Measurements from ENCODE around the gene LRRC63. TPM values are rescaled to one million over a fixed set of nuclear protein-coding genes. Genes with fewer than 3 reads are reported as not detected.
"Not testable (repeated sequence)": the region's sequence is repeated elsewhere in the genome, so short reads cannot be mapped to it uniquely, and the experiment has no call there.

Gene LRRC63
- polyA plus RNA-seq (ENCODE audit: low read depth in 6 of 6), result not detected

- H3K9me3 Mint-ChIP-seq, result peaks cover 0 to 10% (median 3%) of the 10 kb centered on the region in 7 donors
- H3K4me3 Mint-ChIP-seq, result peak within 1 kb of the TSS; percentile 85 to 93 (median 90)
- H3K27me3 Mint-ChIP-seq, result no peaks in the 10 kb centered on the region
- peak; percentile 95 to 96 for ATAC-seq (ENCODE audit: low read depth in 2 of 2)
- peak; percentile 69 for DNase-seq
- H3K4me1 Mint-ChIP-seq, result peaks cover 10 to 16% (median 12%) of the 10 kb centered on the region in 3 donors
- H3K36me3 Mint-ChIP-seq, result no peaks in the 10 kb centered on the region
- H3K27ac Mint-ChIP-seq, result peak within 1 kb of the TSS in 5 of 6 donors; percentile 19 to 93 (median 76)
Observed at GRCh38 chr13:46211483-46212351, at the start of gene LRRC63. LRRC63 (plus strand) TSS chr13:46211928; CDS start chr13:46213035, 1,107 bp downstream.

- Mint-ChIP-seq H3K36me3 (peaks cover 15 to 18% of the 10 kb centered on the region in 2 donors), H3K4me1 (peaks cover 62 to 75% (median 68%) of the 10 kb centered on the region in 3 donors), H3K27ac (peak overlapping the region in 4 of 6 donors; percentile 28 to 86 (median 64))
- not testable (repeated sequence) for ATAC-seq (ENCODE audit: low read depth in 2 of 2); H3K4me3 Mint-ChIP-seq; H3K9me3 Mint-ChIP-seq; DNase-seq; H3K27me3 Mint-ChIP-seq
Observed at GRCh38 chr13:46162741-46163140, 49.0 kb upstream of the LRRC63 start.

GRCh38 chr13:46164661-46165060 lies 47.1 kb upstream of the LRRC63 start:
- H3K4me3 Mint-ChIP-seq, result peak overlapping the region in 7 of 8 donors; percentile 8 to 69 (median 60)
- no peak for ATAC-seq (ENCODE audit: low read depth in 2 of 2)
- peaks cover 71 to 87% (median 77%) of the 10 kb centered on the region in 3 donors for H3K4me1 Mint-ChIP-seq
- H3K27me3 Mint-ChIP-seq, result no peaks in the 10 kb centered on the region
- H3K36me3 Mint-ChIP-seq, result peaks cover 6 to 11% of the 10 kb centered on the region in 2 donors
- peaks cover 0 to 2% (median 0%) of the 10 kb centered on the region in 7 donors for H3K9me3 Mint-ChIP-seq
- peak overlapping the region; percentile 10 to 93 (median 82) for H3K27ac Mint-ChIP-seq
- no peak for DNase-seq

GRCh38 chr13:46165485-46166223 lies 46.1 kb upstream of the LRRC63 start:
- H3K27me3 Mint-ChIP-seq, result no peaks in the 10 kb centered on the region
- H3K9me3 Mint-ChIP-seq, result peaks cover 0 to 2% (median 0%) of the 10 kb centered on the region in 7 donors
- ATAC-seq (ENCODE audit: low read depth in 2 of 2) (peak; percentile 78 to 79), DNase-seq (peak; percentile 55)
- peak overlapping the region; percentile 11 to 74 (median 54) for H3K4me3 Mint-ChIP-seq
- peaks cover 7 to 21% of the 10 kb centered on the region in 2 donors for H3K36me3 Mint-ChIP-seq
- peaks cover 71 to 87% (median 77%) of the 10 kb centered on the region in 3 donors for H3K4me1 Mint-ChIP-seq
- H3K27ac Mint-ChIP-seq, result peak overlapping the region; percentile 43 to 90 (median 76)

- H3K4me3 Mint-ChIP-seq, result peak overlapping the region in 6 of 8 donors; percentile 19 to 74 (median 42)
- H3K27me3 Mint-ChIP-seq, result no peaks in the 10 kb centered on the region
- DNase-seq (no peak), ATAC-seq (ENCODE audit: low read depth in 2 of 2) (no peak)
- H3K36me3 Mint-ChIP-seq, result peaks cover 7 to 23% of the 10 kb centered on the region in 2 donors
- H3K27ac Mint-ChIP-seq, result peak overlapping the region in 5 of 6 donors; percentile 18 to 90 (median 80)
- H3K4me1 Mint-ChIP-seq, result peaks cover 72 to 89% (median 79%) of the 10 kb centered on the region in 3 donors
- H3K9me3 Mint-ChIP-seq, result peaks cover 0 to 2% (median 0%) of the 10 kb centered on the region in 7 donors
Observed at GRCh38 chr13:46166224-46166584, 45.5 kb upstream of the LRRC63 start.

- peak overlapping the region in 5 of 8 donors; percentile 21 to 69 (median 50) for H3K4me3 Mint-ChIP-seq
- peaks cover 75 to 89% (median 80%) of the 10 kb centered on the region in 3 donors for H3K4me1 Mint-ChIP-seq
- H3K27ac Mint-ChIP-seq, result peak overlapping the region; percentile 60 to 97 (median 80)
- ATAC-seq (ENCODE audit: low read depth in 2 of 2) (no peak), DNase-seq (no peak)
- peaks cover 0 to 2% (median 0%) of the 10 kb centered on the region in 7 donors for H3K9me3 Mint-ChIP-seq
- no peaks in the 10 kb centered on the region for H3K27me3 Mint-ChIP-seq
- peaks cover 7 to 23% of the 10 kb centered on the region in 2 donors for H3K36me3 Mint-ChIP-seq
Observed at GRCh38 chr13:46166947-46167610, 44.6 kb upstream of the LRRC63 start.

- H3K4me3 Mint-ChIP-seq, result peak overlapping the region; percentile 15 to 93 (median 65)
- H3K27me3 Mint-ChIP-seq, result no peaks in the 10 kb centered on the region
- no peak for DNase-seq
- ATAC-seq (ENCODE audit: low read depth in 2 of 2), result peak; percentile 59 to 62
- H3K9me3 Mint-ChIP-seq, result no peaks in the 10 kb centered on the region
- H3K4me1 Mint-ChIP-seq, result peaks cover 86 to 98% (median 93%) of the 10 kb centered on the region in 3 donors
- peaks cover 18 to 23% of the 10 kb centered on the region in 2 donors for H3K36me3 Mint-ChIP-seq
- peak overlapping the region; percentile 41 to 97 (median 80) for H3K27ac Mint-ChIP-seq
Observed at GRCh38 chr13:46168341-46168740, 43.4 kb upstream of the LRRC63 start.

- Mint-ChIP-seq H3K36me3 (peaks cover 18 to 22% of the 10 kb centered on the region in 2 donors), H3K27me3 (no peaks in the 10 kb centered on the region), H3K27ac (peak overlapping the region; percentile 41 to 97 (median 80)), H3K9me3 (no peaks in the 10 kb centered on the region), H3K4me3 (peak overlapping the region in 7 of 8 donors; percentile 19 to 93 (median 72)), H3K4me1 (peaks cover 90 to 98% (median 96%) of the 10 kb centered on the region in 3 donors)
- ATAC-seq (ENCODE audit: low read depth in 2 of 2), result no peak
- DNase-seq, result no peak
Observed at GRCh38 chr13:46168783-46169182, 42.9 kb upstream of the LRRC63 start.

GRCh38 chr13:46169758-46170157 lies 42.0 kb upstream of the LRRC63 start:
- H3K4me3 Mint-ChIP-seq, result peak overlapping the region in 6 of 8 donors; percentile 45 to 93 (median 80)
- ATAC-seq (ENCODE audit: low read depth in 2 of 2), result no peak

GRCh38 chr13:46170268-46170667 lies 41.5 kb upstream of the LRRC63 start:
- Mint-ChIP-seq H3K4me3 (peak overlapping the region; percentile 21 to 99 (median 80)), H3K27me3 (no peaks in the 10 kb centered on the region), H3K4me1 (peaks cover 85 to 99% (median 97%) of the 10 kb centered on the region in 3 donors), H3K9me3 (no peaks in the 10 kb centered on the region), H3K36me3 (peaks cover 15 to 18% of the 10 kb centered on the region in 2 donors), H3K27ac (peak overlapping the region; percentile 29 to 97 (median 80))
- ATAC-seq (ENCODE audit: low read depth in 2 of 2) (no peak), DNase-seq (no peak)

More at GRCh38 chr13:46169758-46170157, 42.0 kb upstream of the LRRC63 start:
- Mint-ChIP-seq H3K9me3 (no peaks in the 10 kb centered on the region), H3K27me3 (no peaks in the 10 kb centered on the region), H3K27ac (peak overlapping the region in 5 of 6 donors; percentile 13 to 97 (median 80)), H3K36me3 (peaks cover 15 to 18% of the 10 kb centered on the region in 2 donors), H3K4me1 (peaks cover 84 to 99% (median 95%) of the 10 kb centered on the region in 3 donors)
- no peak for DNase-seq

- Mint-ChIP-seq H3K9me3 (no peaks in the 10 kb centered on the region), H3K36me3 (peaks cover 15 to 18% of the 10 kb centered on the region in 2 donors), H3K27ac (peak overlapping the region; percentile 29 to 97 (median 82)), H3K27me3 (no peaks in the 10 kb centered on the region), H3K4me1 (peaks cover 85 to 99% (median 97%) of the 10 kb centered on the region in 3 donors), H3K4me3 (peak overlapping the region; percentile 21 to 99 (median 80))
- ATAC-seq (ENCODE audit: low read depth in 2 of 2) (no peak), DNase-seq (no peak)
Observed at GRCh38 chr13:46170687-46171086, 41.0 kb upstream of the LRRC63 start.

- Mint-ChIP-seq H3K4me1 (peaks cover 84 to 100% (median 97%) of the 10 kb centered on the region in 3 donors), H3K27ac (peak overlapping the region in 5 of 6 donors; percentile 80 to 95 (median 88)), H3K9me3 (no peaks in the 10 kb centered on the region), H3K4me3 (peak overlapping the region; percentile 21 to 99 (median 82)), H3K36me3 (peaks cover 15 to 18% of the 10 kb centered on the region in 2 donors), H3K27me3 (no peaks in the 10 kb centered on the region)
- ATAC-seq (ENCODE audit: low read depth in 2 of 2) (no peak), DNase-seq (no peak)
Observed at GRCh38 chr13:46171217-46171616, 40.5 kb upstream of the LRRC63 start.

Measured in naive B cell (primary cell).